Measurements from ENCODE around the gene RPS15.

RPS15 gene

GRCh38 chr19:1438035-1438932 is at the start of gene RPS15:
RPS15 (plus strand) TSS chr19:1438396; CDS start chr19:1438426, 30 bp downstream.
- peak; percentile 91 to 95 (median 94) for DNase-seq (ENCODE audit: low read depth in 3 of 3, low spot score in 1 of 3)

- DNase-seq (ENCODE audit: low read depth in 3 of 3, low spot score in 1 of 3), result no peak
Measured at GRCh38 chr19:1388637-1389026, 49.6 kb upstream of the RPS15 start.

GRCh38 chr19:1389033-1389940 is 48.9 kb upstream of the RPS15 start:
- DNase-seq (ENCODE audit: low read depth in 3 of 3, low spot score in 1 of 3), result no peak

GRCh38 chr19:1390890-1391423 is 47.2 kb upstream of the RPS15 start:
- DNase-seq (ENCODE audit: low read depth in 3 of 3, low spot score in 1 of 3), result no peak

GRCh38 chr19:1392407-1392806 is 45.8 kb upstream of the RPS15 start:
- DNase-seq (ENCODE audit: low read depth in 3 of 3, low spot score in 1 of 3), result no peak

GRCh38 chr19:1392939-1393530 is 45.2 kb upstream of the RPS15 start:
- no peak for DNase-seq (ENCODE audit: low read depth in 3 of 3, low spot score in 1 of 3)

- no peak for DNase-seq (ENCODE audit: low read depth in 3 of 3, low spot score in 1 of 3)
Measured at GRCh38 chr19:1393841-1394240, 44.4 kb upstream of the RPS15 start.

- DNase-seq (ENCODE audit: low read depth in 3 of 3, low spot score in 1 of 3), result no peak
Measured at GRCh38 chr19:1394252-1395193, 43.7 kb upstream of the RPS15 start.

- no peak for DNase-seq (ENCODE audit: low read depth in 3 of 3, low spot score in 1 of 3)
Measured at GRCh38 chr19:1395194-1396018, 42.8 kb upstream of the RPS15 start.

- DNase-seq (ENCODE audit: low read depth in 3 of 3, low spot score in 1 of 3), result no peak
Measured at GRCh38 chr19:1396019-1396767, 42.0 kb upstream of the RPS15 start.

- no peak for DNase-seq (ENCODE audit: low read depth in 3 of 3, low spot score in 1 of 3)
Measured at GRCh38 chr19:1396768-1397679, 41.2 kb upstream of the RPS15 start.

- DNase-seq (ENCODE audit: low read depth in 3 of 3, low spot score in 1 of 3), result no peak
Measured at GRCh38 chr19:1397838-1398237, 40.4 kb upstream of the RPS15 start.

- no peak for DNase-seq (ENCODE audit: low read depth in 3 of 3, low spot score in 1 of 3)
Measured at GRCh38 chr19:1399079-1399478, 39.1 kb upstream of the RPS15 start.

- DNase-seq (ENCODE audit: low read depth in 3 of 3, low spot score in 1 of 3), result no peak
Measured at GRCh38 chr19:1399745-1400144, 38.5 kb upstream of the RPS15 start.

GRCh38 chr19:1400281-1401137 is 37.7 kb upstream of the RPS15 start:
- no peak for DNase-seq (ENCODE audit: low read depth in 3 of 3, low spot score in 1 of 3)

- peak in 2 of 3 donors; percentile 34 to 47 for DNase-seq (ENCODE audit: low read depth in 3 of 3, low spot score in 1 of 3)
Measured at GRCh38 chr19:1401138-1401888, 36.9 kb upstream of the RPS15 start, which contains the start of gene GAMT. GAMT (minus strand) TSS chr19:1401542; CDS start chr19:1401476, 66 bp downstream.
